GM12872 (cell line): ENCODE measurements around the gene MYO1E.

Experiments used
- CTCF ChIP-seq: IDR thresholded peaks from 3 replicates; pipeline ENCODE4 v1.5.1; 2011; ENCODE audit warnings: low read depth, mild to moderate bottlenecking, low read length, moderate library complexity; ENCODE audit not compliant: insufficient read depth

MYO1E gene

DNA sequence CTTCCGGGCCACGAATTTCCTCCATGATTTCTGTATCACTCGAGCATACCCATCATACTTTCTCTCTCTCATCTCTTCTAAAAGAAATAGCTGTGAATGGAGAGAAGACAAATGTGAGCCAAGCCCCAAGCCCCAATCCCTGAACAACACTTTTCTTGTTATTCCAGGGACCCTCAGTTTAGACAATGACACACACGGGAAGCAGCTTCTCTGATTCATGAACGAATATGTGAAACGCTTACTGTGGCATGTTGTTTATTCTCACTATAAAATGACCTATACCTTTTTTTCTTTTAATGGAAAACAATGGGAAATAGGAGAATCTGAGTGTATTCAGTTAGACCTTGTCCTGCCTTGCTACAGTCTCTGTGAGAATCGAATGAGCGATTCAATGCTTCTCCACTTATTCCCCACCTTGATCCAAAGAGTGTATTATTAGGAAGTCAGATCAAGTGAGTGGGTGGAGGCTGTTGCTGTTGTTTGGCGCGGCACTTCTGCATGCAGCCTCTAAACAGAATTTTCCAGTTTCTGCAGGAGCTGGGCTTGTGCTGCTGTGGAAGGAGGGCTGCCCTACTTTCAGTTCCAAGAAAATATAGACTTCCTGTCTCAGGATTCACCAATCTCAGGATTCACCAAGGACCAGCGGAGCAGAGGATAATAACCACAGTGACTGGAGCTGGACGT lies 198.4 kb downstream of the MYO1E start:
- TF ChIP-seq CTCF: no peak

- no peak for TF ChIP-seq CTCF
Measured at GRCh38 chr15:59173194-59173593, 199.5 kb downstream of the MYO1E start.

DNA sequence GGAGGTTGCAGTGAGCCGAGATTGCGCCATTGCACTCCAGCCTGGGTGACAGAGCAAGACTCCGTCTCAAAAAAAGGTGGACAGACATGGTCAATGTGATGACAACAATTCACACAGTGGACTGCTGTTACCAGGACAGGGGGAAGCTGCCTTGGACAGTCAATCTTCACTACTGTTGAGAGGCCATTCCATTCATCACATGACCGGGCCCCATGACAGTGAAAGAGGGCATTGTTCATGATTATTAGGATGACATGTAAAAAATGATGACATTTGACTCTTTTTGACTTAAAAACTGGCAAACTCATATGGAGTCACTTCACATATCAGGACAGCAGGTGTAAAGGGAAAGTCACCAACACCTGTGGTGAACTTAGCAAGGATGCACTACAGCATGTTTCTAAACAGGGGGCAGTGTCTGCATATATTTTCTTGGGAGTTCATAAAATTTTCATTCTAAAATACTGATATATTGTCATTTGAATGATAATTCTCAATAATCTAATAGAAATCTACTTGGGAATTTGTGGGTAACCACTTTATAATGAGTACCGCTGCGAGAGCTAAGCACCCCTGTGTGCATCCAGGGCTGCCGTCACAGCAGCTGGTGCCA lies 200.3 kb downstream of the MYO1E start:
- TF ChIP-seq CTCF: peak; percentile 23; the same call in 1 of the 3 replicates

- no peak for TF ChIP-seq CTCF
Measured at GRCh38 chr15:59171067-59171397, 201.6 kb downstream of the MYO1E start.

DNA sequence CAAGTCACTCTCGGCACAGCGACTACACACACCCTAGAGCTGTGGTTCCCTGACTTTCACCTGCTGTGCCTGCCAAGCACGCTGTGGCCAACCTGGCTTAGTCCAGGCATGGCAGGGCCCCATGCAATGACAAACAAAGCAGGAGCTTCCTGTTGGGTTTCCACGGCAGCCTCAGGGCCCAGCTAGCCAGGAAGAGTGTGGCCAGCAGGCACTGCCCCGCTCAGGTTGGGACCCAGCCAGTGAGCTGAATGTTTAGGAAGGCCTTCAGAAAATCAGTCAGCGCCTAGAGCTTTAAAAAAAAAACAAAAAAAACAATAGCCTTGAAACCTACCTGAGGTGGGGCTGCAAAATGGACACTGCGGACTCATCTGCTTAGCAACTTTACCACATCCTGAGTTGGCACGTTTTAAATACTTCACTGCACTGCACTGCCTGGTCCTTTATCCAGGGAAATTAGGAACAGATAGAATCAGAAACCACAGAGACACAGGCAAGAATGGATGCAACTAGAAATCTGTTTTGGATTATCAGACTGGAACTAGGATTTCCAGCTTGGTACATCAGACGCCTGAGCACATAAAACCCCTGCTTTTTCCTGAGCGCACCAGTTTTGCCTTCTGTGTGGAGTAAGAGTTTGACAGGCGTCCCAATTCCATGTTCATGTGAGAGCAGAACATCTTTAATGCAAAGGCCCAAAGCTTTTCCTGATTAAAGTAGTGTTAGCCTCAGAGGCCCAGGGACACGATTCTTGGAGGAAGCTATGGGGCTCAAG lies 202.2 kb downstream of the MYO1E start:
- TF ChIP-seq CTCF: no peak

DNA sequence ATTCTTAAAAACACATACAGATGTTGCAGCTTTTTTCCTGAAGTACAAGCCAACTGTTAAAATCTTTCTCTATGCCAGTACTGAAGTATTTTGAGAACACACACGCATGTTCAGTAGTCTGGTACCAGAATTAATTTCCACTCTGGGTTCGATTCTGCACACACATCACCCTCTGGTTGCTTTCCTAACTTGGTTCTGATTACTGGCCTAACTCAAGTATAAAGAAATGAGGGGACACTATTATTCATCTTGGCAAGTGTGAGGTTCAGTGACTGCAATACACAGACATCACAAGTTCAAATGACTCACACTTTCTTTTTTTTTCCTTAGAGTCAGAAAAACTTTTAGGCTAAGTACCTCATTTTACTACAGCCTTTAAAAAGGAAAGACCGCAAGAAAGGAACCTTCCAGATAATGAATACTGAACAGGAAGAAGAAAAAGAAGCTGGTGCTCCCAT lies 203.4 kb downstream of the MYO1E start:
- no peak for TF ChIP-seq CTCF

- TF ChIP-seq CTCF: no peak
Measured at GRCh38 chr15:59168536-59168935, 204.1 kb downstream of the MYO1E start.
